OCI-LY7 (cell line): ENCODE data around the gene ZNF407.

Source experiments
- EZH2phosphoT487 ChIP-seq: fragments of 200-600 bp; sonication (generic); IDR thresholded peaks from 2 replicates; pipeline ENCODE4 v1.6.1; 2018; ENCODE audit warnings: low read depth, borderline replicate concordance, mild to moderate bottlenecking, mixed run types, antibody characterized with exemption, low read length, moderate library complexity, mixed read lengths
- TF ChIP-seq, protein P1 (sequence below): fragments of 200-600 bp; sonication (generic); conservative IDR thresholded peaks from 2 replicates; pipeline ENCODE4 v1.5.1; 2014; ENCODE audit warnings: mild to moderate bottlenecking, antibody characterized with exemption, low read length, moderate library complexity, mixed read lengths

GRCh38 chr18:74856928-74857327 lies 259.3 kb downstream of the ZNF407 start:
- TF ChIP-seq, protein P1, sequence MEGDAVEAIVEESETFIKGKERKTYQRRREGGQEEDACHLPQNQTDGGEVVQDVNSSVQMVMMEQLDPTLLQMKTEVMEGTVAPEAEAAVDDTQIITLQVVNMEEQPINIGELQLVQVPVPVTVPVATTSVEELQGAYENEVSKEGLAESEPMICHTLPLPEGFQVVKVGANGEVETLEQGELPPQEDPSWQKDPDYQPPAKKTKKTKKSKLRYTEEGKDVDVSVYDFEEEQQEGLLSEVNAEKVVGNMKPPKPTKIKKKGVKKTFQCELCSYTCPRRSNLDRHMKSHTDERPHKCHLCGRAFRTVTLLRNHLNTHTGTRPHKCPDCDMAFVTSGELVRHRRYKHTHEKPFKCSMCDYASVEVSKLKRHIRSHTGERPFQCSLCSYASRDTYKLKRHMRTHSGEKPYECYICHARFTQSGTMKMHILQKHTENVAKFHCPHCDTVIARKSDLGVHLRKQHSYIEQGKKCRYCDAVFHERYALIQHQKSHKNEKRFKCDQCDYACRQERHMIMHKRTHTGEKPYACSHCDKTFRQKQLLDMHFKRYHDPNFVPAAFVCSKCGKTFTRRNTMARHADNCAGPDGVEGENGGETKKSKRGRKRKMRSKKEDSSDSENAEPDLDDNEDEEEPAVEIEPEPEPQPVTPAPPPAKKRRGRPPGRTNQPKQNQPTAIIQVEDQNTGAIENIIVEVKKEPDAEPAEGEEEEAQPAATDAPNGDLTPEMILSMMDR, result no peak
- TF ChIP-seq EZH2phosphoT487, result no peak
